HG03571 (cell line): ENCODE measurements around the gene ATP6AP2.
A peak's percentile ranks its signal among the peaks of the same experiment; 100 is the strongest.

Experiments used
- ATAC-seq: cut with Tn5 transposase; IDR thresholded peaks from one replicate; pipeline ENCODE4 v1.9.1; 2021; ENCODE audit not compliant: unreplicated experiment

ATP6AP2 gene

GRCh38 chrX:40637687-40638086 lies 56.9 kb downstream of the ATP6AP2 start:
- no peak for ATAC-seq

GRCh38 chrX:40644176-40644575 lies 63.4 kb downstream of the ATP6AP2 start:
- ATAC-seq: no peak

- peak; percentile 46 for ATAC-seq
These were observed 64.1 kb downstream of the ATP6AP2 start for GRCh38 chrX:40644821-40645358.

GRCh38 chrX:40646489-40647306 lies 65.9 kb downstream of the ATP6AP2 start:
- ATAC-seq: peak; percentile 23

- peak; percentile 58 for ATAC-seq
These were observed 66.8 kb downstream of the ATP6AP2 start, which contains the start of gene CXorf38 for GRCh38 chrX:40647307-40648197. CXorf38 (minus strand) TSS chrX:40647561; CDS start chrX:40647520, 41 bp downstream.

- no peak for ATAC-seq
These were observed 71.0 kb downstream of the ATP6AP2 start for GRCh38 chrX:40651620-40652223.

GRCh38 chrX:40652664-40653063 lies 71.9 kb downstream of the ATP6AP2 start:
- ATAC-seq: no peak

- no peak for ATAC-seq
These were observed 72.8 kb downstream of the ATP6AP2 start for GRCh38 chrX:40653535-40653934.
